Bone marrow (tissue), 2 donors: Measurements from ENCODE around the gene PTEN.
"Not testable (repeated sequence)": the region's sequence is repeated elsewhere in the genome, so short reads cannot be mapped to it uniquely, and the experiment has no call there.

Experiments
- DNase-seq, 2 donors: peaks; one replicate each; lab custom pipeline; 2025; lab: John Stamatoyannopoulos, UW

The PTEN gene

DNA sequence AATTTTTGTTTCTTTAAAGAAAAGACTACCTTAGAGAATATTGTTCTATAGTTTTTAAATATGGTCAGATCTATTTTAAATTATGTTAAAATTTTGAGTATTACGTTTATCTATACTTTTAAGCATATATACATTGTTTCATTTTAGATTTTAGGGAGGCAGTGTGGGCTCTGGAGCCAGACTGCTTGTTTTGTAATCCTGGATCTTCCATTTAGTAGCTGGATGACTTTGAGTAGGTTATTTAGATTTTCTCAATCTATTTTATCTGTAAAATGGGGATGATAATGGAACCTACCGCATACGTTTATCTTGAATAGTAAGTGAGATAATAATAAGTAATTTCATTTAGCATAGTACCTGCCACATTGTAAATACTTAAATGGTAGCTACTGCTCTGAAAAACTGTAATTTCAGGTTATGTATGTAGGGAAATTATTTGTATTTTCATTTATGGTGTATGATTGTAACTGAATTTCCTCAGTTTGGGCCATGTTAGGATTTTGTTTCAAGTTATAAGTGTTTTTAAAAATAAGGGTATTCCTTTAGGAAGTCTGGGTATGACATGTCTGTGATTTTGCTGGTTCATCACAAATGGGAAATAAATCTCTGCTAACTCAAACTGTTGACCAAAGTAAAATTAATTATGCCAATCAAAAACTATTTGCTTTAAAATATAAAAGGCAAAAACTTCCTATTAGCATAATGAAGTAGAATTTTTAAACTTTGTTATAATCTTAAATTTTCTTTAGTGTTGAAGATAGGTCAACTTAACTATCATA lies 6.5 kb downstream of the PTEN start:
- no peak for DNase-seq

DNA sequence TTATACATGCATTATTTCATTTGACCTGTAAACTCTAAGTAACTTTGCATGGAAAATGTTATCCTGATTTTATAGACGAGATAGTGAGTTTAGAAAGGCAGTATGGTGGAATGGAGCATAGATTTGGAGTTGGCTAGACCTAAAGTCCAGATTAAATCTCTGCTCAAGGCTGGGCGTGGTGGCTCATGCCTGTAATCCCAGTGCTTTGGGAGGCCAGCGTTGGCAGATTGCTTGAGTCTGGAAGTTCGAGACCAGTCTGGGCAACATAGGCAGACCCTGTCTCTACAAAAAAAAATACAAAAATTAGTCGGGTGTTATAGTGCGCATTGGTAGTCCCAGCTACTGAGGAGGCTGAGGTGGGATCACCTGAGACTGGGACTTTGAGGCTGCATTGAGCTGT lies 9.4 kb downstream of the PTEN start:
- DNase-seq = no peak

DNA sequence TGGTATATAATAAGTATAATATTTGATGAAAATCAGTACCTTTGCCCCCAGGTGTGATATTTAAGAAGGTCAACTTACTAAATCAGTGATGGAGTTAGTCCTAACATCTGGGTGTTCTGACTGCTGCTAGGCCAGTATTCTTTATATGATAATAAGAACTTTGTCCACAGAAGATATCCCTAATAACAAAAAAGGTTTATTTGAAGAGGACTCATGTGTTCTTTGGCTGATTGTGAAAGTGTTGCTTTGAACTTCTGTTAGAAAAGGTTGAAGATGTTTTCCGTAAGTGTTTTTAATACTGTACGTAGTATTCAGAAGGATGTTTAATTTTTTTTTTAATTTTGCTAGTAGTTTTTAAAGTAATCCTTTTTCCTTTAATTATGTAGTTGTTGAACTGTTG lies 10.2 kb downstream of the PTEN start:
- DNase-seq = no peak

DNA sequence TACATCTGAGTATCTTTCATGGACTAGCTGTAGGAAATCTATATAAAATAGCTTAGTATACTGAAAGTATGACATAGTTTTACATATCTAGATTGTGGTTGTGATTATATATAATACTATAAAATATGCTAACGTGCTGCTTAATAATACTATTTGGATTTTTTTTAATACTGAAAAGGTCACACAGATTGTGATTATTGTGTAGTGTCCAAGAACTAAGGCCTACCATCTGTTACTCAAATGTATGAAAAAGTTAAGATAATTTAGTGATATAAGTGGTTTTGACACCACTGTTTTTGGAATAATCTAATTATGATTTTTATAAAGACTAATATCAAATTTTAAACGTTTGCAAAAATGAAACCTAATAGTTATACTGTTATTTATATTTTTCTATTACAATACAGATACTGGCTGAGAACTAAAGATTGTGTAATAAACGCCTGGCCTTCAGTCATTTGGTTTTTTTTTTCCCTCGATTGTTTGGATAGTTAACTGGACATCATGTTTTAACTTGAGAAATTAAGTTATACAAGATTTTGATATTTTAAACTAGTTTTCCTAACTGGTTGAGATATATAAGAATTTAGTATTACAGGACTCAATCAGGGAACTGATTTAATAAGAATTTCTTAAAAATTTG lies 12.6 kb downstream of the PTEN start:
- no peak for DNase-seq

DNA sequence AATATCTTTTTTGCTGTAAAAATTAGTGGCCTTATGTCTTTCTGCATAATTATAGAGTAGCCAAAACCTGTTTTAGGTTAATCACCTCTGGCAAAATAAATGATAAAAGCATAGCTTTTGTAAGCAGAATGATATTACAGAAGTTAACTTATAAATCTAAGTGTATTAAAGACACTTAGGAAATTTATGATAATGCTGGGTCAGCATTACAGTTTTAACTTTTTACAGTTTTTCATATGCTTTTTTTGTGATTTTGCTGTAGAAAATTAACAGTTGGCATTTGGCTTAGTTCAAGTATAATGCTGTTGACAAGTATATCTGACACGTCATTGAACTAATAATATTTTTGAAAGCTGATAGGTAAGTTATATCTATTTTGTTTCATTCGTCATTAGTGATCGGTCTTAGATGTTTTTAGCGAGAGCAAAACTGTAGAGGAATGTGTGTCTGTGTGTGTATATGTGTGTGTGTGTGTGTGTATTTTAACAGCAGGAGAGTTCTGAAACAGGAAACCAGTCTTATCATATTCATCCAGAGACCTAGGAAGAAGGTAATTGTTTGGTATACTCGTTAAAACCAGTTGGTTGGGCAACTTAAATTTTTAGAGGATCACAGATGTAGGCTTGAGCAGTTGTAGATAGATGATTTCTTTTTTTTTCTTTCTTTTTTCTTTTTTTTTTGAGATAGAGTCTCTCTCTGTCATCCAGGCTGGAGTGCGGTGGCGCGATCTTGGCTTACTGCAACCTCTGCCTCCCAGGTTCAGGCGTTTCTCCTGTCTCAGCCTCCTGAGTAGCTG lies 15.4 kb downstream of the PTEN start:
- peak in 1 of 2 donors; percentile 35 for DNase-seq

DNA sequence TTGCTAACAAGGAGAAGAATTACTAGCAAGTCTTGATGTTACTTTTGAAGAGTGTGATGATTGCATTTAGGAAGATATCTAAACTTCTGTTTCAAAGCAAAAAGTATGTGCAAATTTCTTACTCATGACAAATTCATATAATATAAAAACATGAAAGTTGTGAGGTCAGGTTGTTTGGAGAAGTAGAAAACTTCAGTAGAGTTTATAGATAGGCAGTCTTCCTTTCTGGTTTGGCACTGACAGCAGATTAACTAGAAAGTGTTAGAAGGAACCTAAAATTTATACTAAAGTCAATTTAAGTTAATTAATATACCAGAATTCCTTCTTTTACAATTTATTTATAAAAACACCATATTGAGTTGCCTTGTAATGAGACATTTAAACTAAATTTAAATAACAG lies 16.9 kb downstream of the PTEN start:
- DNase-seq = no peak

DNA sequence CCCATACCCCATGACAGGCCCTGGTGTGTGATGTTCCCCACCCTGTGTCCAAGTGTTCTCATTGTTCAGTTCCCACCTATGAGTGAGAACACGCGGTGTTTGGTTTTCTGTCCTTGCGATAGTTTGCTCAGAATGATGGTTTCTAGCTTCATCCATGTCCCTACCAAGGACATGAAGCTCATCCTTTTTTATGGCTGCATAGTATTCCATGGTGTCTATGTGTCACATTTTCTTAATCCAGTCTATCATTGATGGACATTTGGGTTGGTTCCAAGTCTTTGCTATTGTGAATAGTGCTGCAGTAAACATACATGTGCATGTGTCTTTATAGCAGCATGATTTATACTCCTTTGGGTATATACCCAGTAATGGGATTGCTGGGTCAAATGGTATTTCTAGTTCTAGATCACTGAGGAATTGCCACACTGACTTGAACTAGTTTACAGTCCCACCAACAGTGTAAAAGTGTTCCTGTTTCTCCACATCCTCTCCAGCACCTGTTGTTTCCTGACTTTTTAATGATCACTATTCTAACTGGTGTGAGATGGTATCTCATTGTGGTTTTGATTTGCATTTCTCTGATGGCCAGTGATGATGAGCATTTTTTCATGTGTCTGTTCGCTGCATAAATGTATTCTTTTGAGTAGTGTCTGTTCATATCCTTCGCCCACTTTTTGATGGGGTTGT lies 18.1 kb downstream of the PTEN start:
- not testable (repeated sequence) for DNase-seq

DNA sequence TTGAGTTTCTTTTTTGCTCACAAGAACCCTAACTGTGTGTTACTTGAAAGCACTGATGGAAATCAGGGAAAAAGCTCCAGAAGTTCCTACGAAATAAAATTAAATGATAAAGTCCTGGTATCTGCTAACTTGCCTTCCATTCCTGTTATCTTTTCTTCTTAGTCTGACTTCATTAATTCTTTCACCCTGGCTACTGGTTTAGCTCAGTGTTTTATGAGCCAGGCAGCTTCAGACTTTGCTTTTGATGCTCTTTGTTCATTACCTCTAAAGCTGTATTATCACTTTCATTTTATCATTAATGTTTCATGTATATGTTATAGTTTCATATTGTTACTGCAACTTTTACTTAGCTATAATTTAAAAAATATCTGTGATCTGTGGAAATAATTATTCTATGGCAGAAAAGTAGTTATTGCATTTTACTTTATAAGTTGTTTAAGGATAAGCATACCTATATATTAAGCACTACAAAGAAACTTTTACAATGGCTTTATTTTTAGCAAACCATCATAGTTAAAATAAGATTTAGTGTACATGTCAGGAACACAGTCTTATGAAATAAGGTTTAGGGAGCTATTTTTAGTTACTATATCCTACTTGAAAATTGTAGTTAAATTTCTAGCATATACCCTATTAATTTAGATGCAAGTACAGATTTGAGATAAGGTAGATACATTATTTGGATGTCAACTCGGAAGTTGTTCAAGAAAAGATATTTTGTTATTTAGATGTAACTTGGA lies 19.3 kb downstream of the PTEN start:
- DNase-seq = no peak

DNA sequence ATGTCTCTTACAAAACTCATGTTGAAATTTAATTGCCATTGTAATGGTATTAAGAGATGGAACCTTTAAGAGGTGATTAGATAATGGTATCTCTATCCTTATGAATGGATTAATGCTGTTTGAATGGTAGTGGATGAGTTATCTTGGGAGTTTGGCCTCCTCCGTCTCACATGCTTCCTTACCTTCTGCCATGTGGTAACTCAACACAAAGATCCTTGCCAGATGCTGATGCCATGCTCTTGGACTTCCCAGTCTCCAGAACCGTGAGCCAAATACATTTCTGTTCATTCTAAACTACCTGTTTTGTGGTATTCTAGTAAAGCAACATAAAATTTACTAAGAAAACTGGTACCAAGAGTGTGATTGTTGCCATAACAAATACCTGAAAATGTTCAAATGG lies 23.2 kb downstream of the PTEN start:
- no peak for DNase-seq

DNA sequence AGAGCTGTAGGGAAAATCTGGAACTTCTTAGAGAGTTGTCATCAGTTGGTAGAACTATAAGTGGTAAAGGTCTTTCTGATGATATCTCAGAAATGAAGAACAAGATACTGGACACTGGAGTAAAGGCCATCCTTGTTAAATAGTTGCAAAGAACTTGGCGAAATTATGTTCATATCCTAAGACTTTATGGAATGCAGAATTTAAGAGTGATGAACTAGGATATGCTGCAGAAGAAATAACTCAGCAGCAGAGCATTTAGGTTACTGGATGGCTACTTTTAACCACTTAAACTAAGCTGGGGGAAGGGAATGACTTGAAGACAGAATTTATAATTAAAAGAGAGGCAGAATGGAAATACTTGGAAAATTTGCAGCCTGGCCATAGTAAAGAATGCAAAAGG lies 23.7 kb downstream of the PTEN start:
- no peak for DNase-seq

DNA sequence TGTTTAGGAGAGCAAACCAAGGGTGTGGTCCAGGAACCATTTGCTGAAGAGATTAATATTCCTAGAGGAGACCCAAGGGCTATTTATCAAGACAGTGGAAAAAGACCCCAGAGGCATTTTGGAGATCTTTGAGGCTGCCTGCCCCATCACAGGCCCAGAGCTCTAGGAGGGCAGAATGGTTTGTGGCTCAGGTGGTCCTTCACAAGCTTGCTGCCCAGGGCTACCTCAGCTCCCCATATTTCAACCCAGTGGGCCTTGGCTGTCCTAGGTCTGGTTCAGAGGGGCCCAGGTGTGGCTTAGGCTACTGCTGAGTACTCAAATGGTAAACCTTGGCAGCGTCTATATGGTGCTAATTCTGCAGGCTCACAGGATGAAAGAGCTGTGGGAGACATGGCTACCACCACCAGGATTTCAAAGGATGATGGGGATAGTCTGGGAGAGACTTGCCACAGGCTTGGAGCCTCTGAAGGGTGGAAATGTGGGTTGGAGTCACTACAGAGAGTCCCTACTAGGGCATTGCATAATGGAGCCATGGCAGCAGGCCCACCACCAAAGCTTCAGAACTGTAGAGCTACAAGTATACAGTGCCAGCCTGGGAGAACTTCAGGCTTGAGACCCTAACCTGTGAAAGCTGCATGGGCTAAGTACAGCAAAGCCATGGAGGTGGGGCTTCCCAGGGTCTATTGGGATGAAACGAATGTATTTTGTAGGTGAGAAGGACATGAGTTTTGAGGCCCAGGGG lies 24.3 kb downstream of the PTEN start:
- DNase-seq = no peak

DNA sequence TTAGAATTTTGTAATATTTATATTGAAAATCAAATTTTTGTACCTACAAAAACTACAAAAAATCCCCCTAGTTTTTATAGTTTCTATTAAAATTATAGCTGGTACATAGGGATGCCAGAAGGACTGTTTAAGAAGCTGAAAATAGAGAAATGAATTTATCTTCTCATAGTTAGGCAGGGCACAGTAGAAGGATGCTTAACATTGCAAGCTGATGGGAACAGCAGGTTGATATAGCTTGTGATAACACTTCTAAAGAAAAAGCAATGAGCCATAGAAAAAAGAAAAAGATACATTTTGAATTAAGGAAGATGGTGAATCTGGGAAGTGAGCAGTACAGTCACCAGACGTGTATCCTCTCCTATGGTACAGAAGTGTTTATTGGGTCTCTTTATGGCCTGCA lies 32.0 kb downstream of the PTEN start:
- DNase-seq = no peak

DNA sequence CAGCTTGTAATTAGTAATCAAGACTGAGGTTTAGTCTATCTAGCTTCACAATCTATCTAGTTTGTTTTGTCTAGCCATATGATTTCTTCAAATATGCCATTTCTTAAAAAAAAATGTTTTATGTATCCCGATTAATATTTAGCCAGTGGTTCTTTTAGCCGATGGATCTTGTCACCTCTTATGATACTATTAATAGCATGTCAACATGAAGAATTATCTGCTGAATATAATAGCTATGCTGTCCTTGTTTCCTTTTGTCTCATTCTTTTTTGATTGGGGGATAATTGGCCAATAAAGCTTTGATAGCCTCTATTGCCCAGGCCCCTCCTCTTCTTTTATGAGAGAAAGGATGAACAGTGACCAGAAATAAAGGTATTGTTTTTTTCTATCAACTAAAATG lies 32.8 kb downstream of the PTEN start:
- no peak for DNase-seq

DNA sequence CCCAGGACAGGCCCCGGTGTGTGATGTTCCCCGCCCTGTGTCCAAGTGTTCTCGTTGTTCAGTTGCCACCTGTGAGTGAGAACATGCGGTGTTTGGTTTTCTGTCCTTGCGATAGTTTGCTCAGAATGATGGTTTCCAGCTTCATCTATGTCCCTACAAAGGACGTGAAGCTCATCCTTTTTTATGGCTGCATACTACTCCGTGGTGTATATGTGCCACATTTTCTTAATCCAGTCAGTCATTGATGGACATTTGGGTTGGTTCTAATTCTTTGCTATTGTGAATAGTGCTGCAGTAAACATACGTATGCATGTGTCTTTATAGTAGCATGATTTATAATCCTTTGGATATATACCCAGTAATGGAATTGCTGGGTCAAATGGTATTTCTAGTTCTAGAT lies 34.5 kb downstream of the PTEN start:
- DNase-seq = not testable (repeated sequence)

DNA sequence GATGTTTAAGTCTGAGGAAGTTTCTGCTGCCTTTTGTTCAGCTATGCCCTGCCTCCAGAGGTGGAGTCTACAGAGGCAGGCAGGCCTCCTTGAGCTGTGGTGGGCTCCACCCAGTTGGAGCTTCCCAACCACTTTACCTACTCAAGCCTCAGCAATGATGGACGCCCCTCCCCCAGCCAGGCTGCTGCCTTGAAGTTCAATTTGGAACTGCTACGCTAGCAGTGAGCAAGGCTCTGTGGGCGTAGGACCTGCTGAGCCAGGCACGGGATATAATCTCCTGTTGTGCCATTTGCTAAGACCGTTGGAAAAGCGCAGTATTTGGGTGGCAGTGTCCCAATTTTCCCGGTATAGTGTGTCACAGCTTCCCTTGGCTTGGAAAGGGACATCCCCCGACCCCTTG lies 40.0 kb downstream of the PTEN start:
- DNase-seq = not testable (repeated sequence)

DNA sequence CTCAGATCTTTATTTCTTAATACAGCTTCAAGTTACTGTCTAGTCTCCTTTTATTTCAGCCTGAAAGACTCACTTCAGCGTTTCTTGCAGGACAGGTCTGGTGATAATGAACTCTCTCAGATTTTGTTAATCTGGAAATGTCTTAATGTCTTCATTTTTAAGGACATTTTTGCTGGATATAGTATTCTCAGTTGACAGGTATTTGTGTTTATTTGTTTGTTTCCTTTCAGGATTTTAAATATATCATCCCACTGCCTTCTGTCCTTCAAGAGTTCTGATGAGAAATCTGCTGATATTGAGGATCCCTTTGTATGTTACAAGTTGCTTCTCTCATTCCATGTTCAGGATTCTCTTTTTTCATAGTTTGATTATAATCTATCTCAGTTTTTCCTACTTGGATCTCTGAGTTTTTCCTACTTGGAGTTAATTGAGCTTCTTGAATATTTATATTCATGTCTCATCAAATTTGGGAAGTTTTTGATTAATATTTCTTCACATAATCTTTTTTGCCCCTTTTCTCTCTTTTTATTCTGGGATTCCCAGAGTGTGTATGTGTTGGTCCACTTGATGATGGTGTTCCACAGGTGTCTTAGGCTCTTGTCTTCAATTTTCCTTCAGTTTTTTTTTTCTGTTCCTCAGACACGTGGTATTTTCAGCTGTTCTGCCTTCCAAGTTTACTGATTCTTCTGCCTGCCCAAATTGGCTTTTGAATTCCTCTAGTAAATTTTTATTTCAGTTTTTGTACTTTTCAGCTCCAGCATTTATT lies 49.9 kb downstream of the PTEN start:
- no peak for DNase-seq

DNA sequence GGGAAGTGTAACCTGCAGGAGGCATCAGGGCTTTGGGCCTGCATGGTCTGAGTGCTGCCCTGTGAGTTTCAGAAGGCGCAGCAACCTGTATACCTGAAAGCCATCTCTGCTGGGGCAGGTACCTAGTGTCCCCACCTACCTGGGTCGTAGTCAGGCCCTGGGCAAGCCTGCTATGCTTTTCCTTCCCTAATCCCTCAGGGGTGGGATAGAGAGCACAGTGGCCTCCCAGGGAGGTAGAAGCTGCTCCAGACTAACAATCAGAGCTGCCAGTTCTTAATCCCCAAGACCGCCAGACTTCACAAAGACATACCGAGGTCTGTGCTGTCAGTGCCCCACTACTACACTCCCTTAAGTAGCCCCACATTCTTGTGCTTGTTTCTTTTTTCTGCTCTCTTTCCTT lies 52.0 kb downstream of the PTEN start:
- DNase-seq = no peak

DNA sequence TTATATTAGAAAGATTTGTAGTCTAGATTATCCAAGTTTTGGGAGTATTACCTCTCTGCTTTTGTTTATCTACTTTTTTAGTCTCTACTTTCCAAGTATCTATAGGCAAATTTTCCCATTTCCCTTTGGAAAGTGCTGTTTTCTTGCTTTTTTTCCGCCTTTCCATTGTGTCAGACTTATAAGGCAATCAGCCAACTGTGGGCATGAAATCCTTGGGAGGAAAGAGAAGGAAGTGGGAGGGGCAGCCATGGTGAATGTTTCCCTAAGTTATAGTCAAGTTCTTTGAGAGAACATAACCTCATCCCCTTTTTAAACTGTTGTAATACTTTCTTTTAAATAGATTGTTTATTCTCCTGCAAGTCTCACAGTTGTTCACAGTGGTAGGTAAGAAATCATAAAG lies 52.6 kb downstream of the PTEN start:
- DNase-seq = no peak

DNA sequence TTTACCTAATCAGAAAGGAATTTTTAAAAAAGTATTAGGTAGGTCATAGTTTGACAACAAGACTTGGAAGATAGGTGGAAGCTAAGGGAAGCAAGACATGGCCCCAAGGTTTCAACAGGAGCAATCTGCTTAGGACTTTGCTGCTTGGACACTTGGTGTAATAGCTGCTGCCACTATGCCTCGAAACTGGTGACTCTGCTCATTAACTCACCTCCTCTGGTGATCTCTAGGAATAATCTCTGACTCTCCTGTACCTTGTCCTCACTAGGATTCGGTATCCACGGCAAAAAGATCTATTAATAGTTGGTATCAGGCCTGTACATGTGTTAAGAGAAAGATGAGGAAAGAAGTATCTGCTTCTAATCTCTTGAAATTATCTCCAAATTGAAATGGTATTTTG lies 53.1 kb downstream of the PTEN start:
- no peak for DNase-seq

DNA sequence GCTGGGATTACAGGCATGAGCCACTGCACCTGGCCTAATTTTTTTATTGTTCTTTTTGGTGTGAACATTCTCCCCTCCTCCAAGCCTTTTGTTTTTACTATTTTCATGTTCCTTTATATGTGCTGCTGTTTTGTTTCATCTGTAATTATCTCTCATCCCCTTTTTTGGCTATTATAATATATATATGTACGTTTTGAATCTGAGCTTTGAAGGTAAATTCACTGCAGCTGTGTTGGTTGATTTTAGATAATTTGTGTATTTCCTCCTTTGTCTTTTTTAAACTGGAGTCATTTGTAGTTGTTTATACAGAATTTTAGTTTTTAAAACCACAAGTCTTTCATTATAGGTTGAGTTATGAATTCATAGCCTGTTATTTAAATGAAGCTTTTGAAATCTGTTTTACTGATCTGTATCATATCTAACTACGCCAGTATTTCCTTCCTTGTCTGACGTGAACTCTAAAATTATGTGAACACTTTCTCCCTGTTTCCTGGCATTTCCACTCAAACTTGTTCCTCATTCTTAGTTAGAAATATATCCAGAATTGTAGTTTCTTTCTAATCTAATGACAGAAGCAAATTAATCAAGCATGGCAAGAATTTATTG lies 54.9 kb downstream of the PTEN start:
- peak in 1 of 2 donors; percentile 74 for DNase-seq
